ENCODE data around the gene USP13. TPM values are rescaled to one million over a fixed set of nuclear protein-coding genes. Genes with fewer than 3 reads are reported as not detected.

Gene USP13
- total and polyA plus RNA-seq, 2 donors (not counting 1 experiment from before 2014, with no cell fraction given): 1.9 to 13.2 TPM

GRCh38 chr3:179701176-179701827 lies 48.5 kb downstream of the USP13 start:
- Histone ChIP-seq H3K36me3 (replicated peaks in 1 of 2; ENCODE audit: control extremely low read depth in 1 of 2, control insufficient read depth in 1 of 2, extremely low read depth in 1 of 2, insufficient read depth in 2 of 2, low read length in 1 of 2) (no peaks in the 10 kb centered on the region), H3K4me2 (replicated peaks; ENCODE audit: low read depth, low read length, poor library complexity, severe bottlenecking) (no peak overlapping the region), H3K9me3 (ENCODE audit: control extremely low read depth in 1 of 3, control insufficient read depth in 2 of 3, insufficient read depth in 1 of 3, low read length in 2 of 3) (no peaks in the 10 kb centered on the region), H3K4me1 (ENCODE audit: control insufficient read depth in 2 of 2, insufficient read depth in 2 of 2, low read length in 2 of 2) (peaks cover 3 to 8% of the 10 kb centered on the region in 2 donors), H2AFZ (ENCODE audit: insufficient read depth, low read depth, low read length, poor library complexity, severe bottlenecking) (no peak overlapping the region), H3K27me3 (replicated peaks in 1 of 4; ENCODE audit: control extremely low read depth in 1 of 4, control insufficient read depth in 3 of 4, insufficient read depth in 4 of 4, low read length in 3 of 4) (no peaks in the 10 kb centered on the region), H3K4me3 (ENCODE audit: control extremely low read depth in 1 of 5, extremely low read depth in 1 of 5, insufficient read depth in 1 of 5, low read depth in 2 of 5, low read length in 4 of 5) (no peak overlapping the region), H3K79me2 (ENCODE audit: control insufficient read depth, insufficient read depth, low read length) (no peaks in the 10 kb centered on the region), H3K27ac (ENCODE audit: low read length in 2 of 2) (no peak overlapping the region), H4K20me1 (ENCODE audit: control insufficient read depth, insufficient read depth, low read length, poor library complexity, severe bottlenecking) (no peaks in the 10 kb centered on the region), H3K9ac (ENCODE audit: low read length) (no peak overlapping the region)
- WGBS (ENCODE audit: insufficient coverage): 100% methylated on average over 5 of the region's 12 CpGs
- Mint-ChIP-seq H3K4me1 (peaks cover 14% of the 10 kb centered on the region), H3K27me3 (no peaks in the 10 kb centered on the region), H3K4me3 (no peak overlapping the region), H3K27ac (no peak overlapping the region), H3K9me3 (ENCODE audit: insufficient read depth) (no peaks in the 10 kb centered on the region)
- ChIA-PET CTCF (no interaction called here), POLR2A (no interaction called here)
- intact Hi-C loops (cut with micrococcal nuclease): no loop called here
- DNase-seq (no peak), ATAC-seq (ENCODE audit: low read depth) (no peak)
- TF ChIP-seq CTCF (IDR thresholded peaks at IDR 0.05): no peak
- TF ChIP-seq EZH2 (IDR thresholded peaks at IDR 0.05; ENCODE audit: borderline replicate concordance, insufficient read depth, low read depth, low read length, poor library complexity, severe bottlenecking): no peak

GRCh38 chr3:179702271-179702947 lies 49.6 kb downstream of the USP13 start:
- Mint-ChIP-seq H3K27ac (no peak overlapping the region), H3K4me3 (no peak overlapping the region), H3K4me1 (peaks cover 9% of the 10 kb centered on the region), H3K9me3 (ENCODE audit: insufficient read depth) (no peaks in the 10 kb centered on the region), H3K27me3 (no peaks in the 10 kb centered on the region)
- no peak overlapping the region for H3K4me3 ChIP-seq (ENCODE audit: control extremely low read depth in 1 of 5, extremely low read depth in 1 of 5, insufficient read depth in 1 of 5, low read depth in 2 of 5, low read length in 4 of 5)
- H2AFZ ChIP-seq (ENCODE audit: insufficient read depth, low read depth, low read length, poor library complexity, severe bottlenecking): no peak overlapping the region
- no peaks in the 10 kb centered on the region for H3K79me2 ChIP-seq (ENCODE audit: control insufficient read depth, insufficient read depth, low read length)
- no peak for DNase-seq
- no peak for ATAC-seq (ENCODE audit: low read depth)
- no peak overlapping the region for H3K9ac ChIP-seq (ENCODE audit: low read length)
- ChIA-PET POLR2A (no interaction called here), CTCF (no interaction called here)
- 100% methylated on average over 2 of the region's 6 CpGs for WGBS (ENCODE audit: insufficient coverage)
- intact Hi-C loops (cut with micrococcal nuclease): no loop called here
- TF ChIP-seq EZH2 (IDR thresholded peaks at IDR 0.05; ENCODE audit: borderline replicate concordance, insufficient read depth, low read depth, low read length, poor library complexity, severe bottlenecking): no peak
- H3K36me3 ChIP-seq (replicated peaks in 1 of 2; ENCODE audit: control extremely low read depth in 1 of 2, control insufficient read depth in 1 of 2, extremely low read depth in 1 of 2, insufficient read depth in 2 of 2, low read length in 1 of 2): peaks cover 0 to 5% of the 10 kb centered on the region in 2 experiments
- H3K4me2 ChIP-seq (replicated peaks; ENCODE audit: low read depth, low read length, poor library complexity, severe bottlenecking): no peak overlapping the region
- H3K9me3 ChIP-seq (ENCODE audit: control extremely low read depth in 1 of 3, control insufficient read depth in 2 of 3, insufficient read depth in 1 of 3, low read length in 2 of 3): no peaks in the 10 kb centered on the region
- H4K20me1 ChIP-seq (ENCODE audit: control insufficient read depth, insufficient read depth, low read length, poor library complexity, severe bottlenecking): no peaks in the 10 kb centered on the region
- H3K4me1 ChIP-seq (ENCODE audit: control insufficient read depth in 2 of 2, insufficient read depth in 2 of 2, low read length in 2 of 2): peaks cover 3 to 8% of the 10 kb centered on the region in 2 donors
- no peak overlapping the region for H3K27ac ChIP-seq (ENCODE audit: low read length in 2 of 2)
- no peaks in the 10 kb centered on the region for H3K27me3 ChIP-seq (replicated peaks in 1 of 4; ENCODE audit: control extremely low read depth in 1 of 4, control insufficient read depth in 3 of 4, insufficient read depth in 4 of 4, low read length in 3 of 4)
